Glutamatergic neuron (in vitro differentiated cells): Measurements from ENCODE around the gene SMNDC1. TPM values are rescaled to one million over a fixed set of nuclear protein-coding genes. Genes with fewer than 3 reads are reported as not detected.

ENCODE experiments used
- DNase-seq: peaks from one replicate; pipeline ENCODE4 v3.0.0; 2022
- H3K27ac Mint-ChIP-seq: one replicate; pipeline ENCODE4 v1.8.0; 2020; ENCODE audit warnings: mild to moderate bottlenecking, mixed read lengths, inconsistent platforms; ENCODE audit not compliant: unreplicated experiment
- H3K27me3 Mint-ChIP-seq: one replicate; pipeline ENCODE4 v1.8.0; 2020; ENCODE audit warnings: mild to moderate bottlenecking, moderate library complexity, mixed read lengths, inconsistent platforms; ENCODE audit not compliant: unreplicated experiment
- H3K36me3 Mint-ChIP-seq: one replicate; pipeline ENCODE4 v1.8.0; 2020; ENCODE audit warnings: mild to moderate bottlenecking, mixed read lengths, inconsistent platforms; ENCODE audit not compliant: unreplicated experiment
- H3K4me1 Mint-ChIP-seq: one replicate; pipeline ENCODE4 v1.8.0; 2020; ENCODE audit warnings: mild to moderate bottlenecking, low read depth, mixed read lengths, inconsistent platforms; ENCODE audit not compliant: unreplicated experiment
- H3K4me3 Mint-ChIP-seq: one replicate; pipeline ENCODE4 v1.8.0; 2020; ENCODE audit warnings: mild to moderate bottlenecking, mixed read lengths, inconsistent platforms; ENCODE audit not compliant: unreplicated experiment
- H3K9me3 Mint-ChIP-seq: one replicate; pipeline ENCODE4 v1.8.0; 2020; ENCODE audit warnings: mild to moderate bottlenecking, moderate library complexity, mixed read lengths, inconsistent platforms; ENCODE audit not compliant: unreplicated experiment
- CTCF ChIP-seq: fragments of 200-600 bp; sonication (generic); IDR thresholded peaks from one replicate; pipeline ENCODE4 v1.5.0; 2021; ENCODE audit not compliant: partially characterized antibody, unreplicated experiment
- total RNA-seq: library from RNA; stranded (reverse); fragmentation: NEBNext Ultra II Directional; extraction: Animal tissue kit (Norgen Biotek cat#: 25700); gene quantifications from one replicate; pipeline ENCODE4 v1.2.1, GENCODE V29; 2021; ENCODE audit not compliant: unreplicated experiment

The SMNDC1 gene
- total RNA-seq, 1 donor from 2014 or later = 37.1 TPM

DNA sequence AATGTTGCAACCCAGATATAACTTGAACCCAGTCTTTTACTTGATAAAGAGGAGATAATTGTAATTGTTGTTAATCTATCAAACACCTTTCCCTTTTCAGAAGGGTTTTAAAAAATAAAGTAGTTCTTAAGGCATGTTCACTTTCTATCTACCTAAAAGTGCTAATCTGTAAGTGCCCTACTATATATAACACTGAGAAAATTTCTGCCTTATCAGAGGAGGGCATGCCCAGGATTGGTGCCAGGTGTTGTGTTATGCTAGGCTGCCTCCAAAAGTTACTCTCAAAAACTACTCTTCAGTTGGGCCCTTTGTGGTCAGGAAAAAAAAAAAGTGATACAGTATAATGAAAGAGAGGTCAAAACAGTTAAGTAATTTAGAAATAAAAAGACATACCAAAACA lies 36.3 kb downstream of the SMNDC1 start:
- no peak for DNase-seq
- Mint-ChIP-seq H3K9me3 (no peaks in the 10 kb centered on the region), H3K27me3 (no peaks in the 10 kb centered on the region), H3K27ac (peak overlapping the region; percentile 19), H3K4me3 (no peak overlapping the region), H3K4me1 (peaks cover 29% of the 10 kb centered on the region), H3K36me3 (no peaks in the 10 kb centered on the region)
- no peak for TF ChIP-seq CTCF

GRCh38 chr10:110267276-110267675 lies 37.4 kb downstream of the SMNDC1 start:
- no peaks in the 10 kb centered on the region for H3K36me3 Mint-ChIP-seq
- H3K4me1 Mint-ChIP-seq = peaks cover 28% of the 10 kb centered on the region
- no peak for TF ChIP-seq CTCF
- H3K9me3 Mint-ChIP-seq = no peaks in the 10 kb centered on the region
- no peaks in the 10 kb centered on the region for H3K27me3 Mint-ChIP-seq
- no peak for DNase-seq
- H3K4me3 Mint-ChIP-seq = no peak overlapping the region
- no peak overlapping the region for H3K27ac Mint-ChIP-seq

DNA sequence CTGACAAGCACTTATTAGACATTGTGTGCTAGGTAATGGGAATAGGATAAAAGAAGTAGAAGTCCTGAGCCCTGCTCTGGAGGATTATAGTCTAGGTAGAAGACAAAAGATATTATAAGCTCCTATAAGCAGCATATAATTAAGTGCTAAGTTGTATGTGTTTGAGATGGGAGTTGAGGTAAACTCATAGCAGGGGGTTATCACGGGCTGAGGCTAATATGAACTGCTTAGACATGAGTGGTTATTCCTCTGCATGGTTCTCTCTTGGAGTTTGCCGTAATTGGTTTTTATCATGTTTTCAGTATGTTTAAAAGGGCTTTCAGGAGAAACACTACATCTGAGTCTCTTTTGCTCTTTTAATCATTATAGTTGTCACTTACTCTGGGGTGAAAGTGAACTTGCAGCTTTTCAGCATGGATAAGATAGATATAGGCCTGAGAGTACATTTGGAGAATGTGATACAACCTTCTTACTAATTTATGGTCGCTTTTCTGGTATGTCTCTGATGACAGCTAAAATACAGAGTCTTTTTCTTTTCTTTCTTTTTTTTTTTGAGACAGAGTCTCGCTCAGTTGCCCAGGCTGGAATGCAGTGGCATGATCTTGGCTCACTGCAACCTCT lies 39.0 kb downstream of the SMNDC1 start:
- DNase-seq = no peak
- Mint-ChIP-seq H3K4me3 (no peak overlapping the region), H3K27ac (no peak overlapping the region), H3K27me3 (no peaks in the 10 kb centered on the region), H3K9me3 (no peaks in the 10 kb centered on the region), H3K4me1 (peaks cover 28% of the 10 kb centered on the region), H3K36me3 (no peaks in the 10 kb centered on the region)
- TF ChIP-seq CTCF = no peak

DNA sequence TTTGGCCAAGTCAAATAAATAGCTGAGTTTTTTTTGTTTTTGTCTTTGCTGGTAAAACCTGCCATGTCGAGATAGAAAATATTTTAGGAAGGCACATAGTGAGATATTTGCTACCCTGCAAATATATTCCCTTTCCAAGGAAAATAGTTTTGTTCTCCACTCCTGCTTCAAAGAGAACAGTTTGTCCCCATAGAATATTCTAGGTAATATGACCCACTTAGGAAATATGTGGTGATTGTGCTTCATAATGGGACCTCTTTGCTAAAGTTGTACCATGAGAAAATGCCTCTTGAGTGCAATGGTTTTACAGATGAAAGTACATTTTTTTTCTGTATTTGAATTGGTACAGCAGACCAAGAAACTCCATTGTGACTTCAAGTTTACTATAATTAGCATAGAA lies 41.6 kb downstream of the SMNDC1 start:
- TF ChIP-seq CTCF = no peak
- DNase-seq = no peak
- Mint-ChIP-seq H3K4me1 (peaks cover 5% of the 10 kb centered on the region), H3K9me3 (no peaks in the 10 kb centered on the region), H3K36me3 (no peaks in the 10 kb centered on the region), H3K27me3 (no peaks in the 10 kb centered on the region), H3K27ac (no peak overlapping the region), H3K4me3 (no peak overlapping the region)

DNA sequence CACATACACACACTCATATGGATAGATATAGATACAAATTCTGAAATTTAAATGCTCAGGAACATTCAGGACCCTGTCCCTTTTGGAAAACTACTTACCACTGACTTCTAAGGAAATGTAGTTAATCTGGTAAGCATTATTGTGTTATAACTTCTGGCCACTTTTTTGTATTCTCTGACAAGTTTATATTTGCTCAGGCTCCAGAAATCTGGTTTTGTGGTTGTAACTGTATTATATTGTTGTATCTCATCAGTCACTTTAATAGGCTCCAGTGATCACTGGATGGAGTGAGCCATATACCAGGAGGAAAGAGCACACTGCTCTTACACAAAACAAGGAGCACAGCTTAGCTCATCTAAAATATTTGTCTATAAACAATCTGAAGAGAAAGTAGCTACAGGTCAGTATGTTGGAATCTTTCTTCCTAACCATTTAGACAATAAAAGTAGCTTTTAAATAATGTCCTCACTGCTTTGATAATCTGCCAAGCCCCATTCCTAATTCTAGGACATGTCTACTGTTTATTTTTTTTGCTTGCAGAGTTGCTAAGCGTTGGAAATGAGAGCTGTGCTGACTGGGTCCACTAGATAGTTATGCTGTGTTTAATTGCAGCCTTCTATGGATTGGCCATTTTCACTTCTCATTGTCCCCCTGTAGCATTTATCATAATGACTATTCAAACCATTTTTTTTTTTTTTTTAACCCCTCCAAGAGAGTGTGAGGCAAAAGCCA lies 43.8 kb downstream of the SMNDC1 start:
- Mint-ChIP-seq H3K9me3 (no peaks in the 10 kb centered on the region), H3K36me3 (no peaks in the 10 kb centered on the region), H3K27me3 (no peaks in the 10 kb centered on the region), H3K4me1 (no peaks in the 10 kb centered on the region), H3K4me3 (no peak overlapping the region), H3K27ac (no peak overlapping the region)
- no peak for DNase-seq
- no peak for TF ChIP-seq CTCF
